Stimulated activated CD4-positive, alpha-beta T cell treated with anti-CD3 and anti-CD28 coated beads, Interleukin-2, amount 100 ng/mL, for 24 hours (primary cell): ENCODE results near the gene AUTS2.
"Not testable (repeated sequence)": the region's sequence is repeated elsewhere in the genome, so short reads cannot be mapped to it uniquely, and the experiment has no call there.

Experiments
- DNase-seq, 2 donors: peaks; one replicate each; pipeline ENCODE4 v3.0.0-alpha.2; 2020

Gene AUTS2

GRCh38 chr7:69765879-69766278 lies 167.6 kb downstream of the AUTS2 start:
- no peak for DNase-seq

GRCh38 chr7:69768986-69769595 lies 170.8 kb downstream of the AUTS2 start:
- no peak for DNase-seq

- DNase-seq: no peak
These were observed 171.6 kb downstream of the AUTS2 start for GRCh38 chr7:69769826-69770225.

DNA sequence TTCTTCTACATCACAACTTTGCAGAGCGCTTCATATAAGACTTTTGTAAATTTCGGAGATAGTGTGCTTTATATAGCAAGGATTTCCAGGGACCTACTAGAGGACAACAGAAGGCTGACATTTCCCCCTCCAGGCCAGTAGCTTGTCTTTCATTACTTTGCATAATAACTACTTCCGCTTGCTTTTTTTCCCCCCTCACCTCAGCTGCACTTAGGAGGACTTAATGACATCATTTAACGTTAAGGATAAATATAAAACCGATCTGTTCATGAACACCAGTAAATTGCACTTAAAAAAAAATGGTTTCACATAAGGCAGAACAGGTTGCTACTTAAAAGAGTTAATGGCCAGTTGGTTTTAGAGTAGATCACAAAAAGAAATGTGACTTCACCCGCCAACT lies 172.3 kb downstream of the AUTS2 start:
- no peak for DNase-seq

DNA sequence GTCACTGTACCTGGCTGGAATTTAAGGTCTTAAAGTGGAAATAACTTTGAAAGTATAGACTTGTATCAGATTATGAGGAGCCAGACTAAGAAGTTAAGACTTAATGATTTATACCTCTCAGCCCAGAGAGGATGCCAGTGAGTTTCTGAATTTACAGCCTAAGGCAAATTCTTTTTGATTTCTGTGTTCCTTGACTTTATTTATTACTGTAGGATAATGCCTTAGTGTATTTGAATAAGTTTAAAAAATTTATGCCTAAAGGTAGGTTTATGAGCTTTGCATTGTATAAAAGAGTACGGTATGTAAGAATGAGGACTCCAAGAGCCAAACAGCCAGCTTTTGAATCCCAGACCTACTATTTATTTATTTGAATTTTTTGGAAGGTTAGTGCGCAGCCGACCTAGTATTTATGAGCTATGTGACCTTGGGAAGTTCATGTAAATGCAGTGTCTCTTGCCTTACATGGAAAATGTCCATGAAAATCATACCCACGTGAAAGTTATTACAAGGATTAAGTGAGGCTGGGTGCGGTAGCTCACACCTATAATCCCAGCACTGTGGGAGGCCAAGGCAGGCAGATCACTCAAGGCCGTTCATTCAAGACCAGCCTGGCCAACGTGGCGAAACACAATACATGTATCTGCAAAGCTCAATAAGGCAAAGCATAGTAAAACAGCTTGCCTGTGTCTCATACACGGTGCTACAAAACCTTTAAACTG lies 174.6 kb downstream of the AUTS2 start:
- DNase-seq: no peak

GRCh38 chr7:69773535-69774225 lies 175.4 kb downstream of the AUTS2 start:
- DNase-seq: no peak

- DNase-seq: no peak
These were observed 177.0 kb downstream of the AUTS2 start for GRCh38 chr7:69775231-69775771.

DNA sequence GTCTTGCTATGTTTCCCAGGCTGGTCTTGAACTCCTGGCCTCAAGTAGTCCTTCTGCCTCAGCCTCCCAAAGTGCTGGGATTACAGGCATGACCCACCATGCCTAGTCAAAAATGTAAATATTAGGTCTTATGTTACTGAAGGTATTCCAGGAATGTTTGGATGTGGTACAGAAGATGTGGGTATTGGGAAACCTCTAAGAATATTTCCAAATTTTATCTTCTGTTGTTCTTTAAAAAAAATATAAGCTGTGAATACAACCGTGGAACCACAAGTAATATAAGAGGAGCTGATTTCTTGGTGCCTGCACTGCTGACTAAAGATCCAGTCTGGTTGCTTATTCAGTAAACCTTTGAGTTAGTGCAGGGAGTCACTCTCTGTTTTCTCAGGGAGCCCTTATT lies 178.3 kb downstream of the AUTS2 start:
- no peak for DNase-seq

DNA sequence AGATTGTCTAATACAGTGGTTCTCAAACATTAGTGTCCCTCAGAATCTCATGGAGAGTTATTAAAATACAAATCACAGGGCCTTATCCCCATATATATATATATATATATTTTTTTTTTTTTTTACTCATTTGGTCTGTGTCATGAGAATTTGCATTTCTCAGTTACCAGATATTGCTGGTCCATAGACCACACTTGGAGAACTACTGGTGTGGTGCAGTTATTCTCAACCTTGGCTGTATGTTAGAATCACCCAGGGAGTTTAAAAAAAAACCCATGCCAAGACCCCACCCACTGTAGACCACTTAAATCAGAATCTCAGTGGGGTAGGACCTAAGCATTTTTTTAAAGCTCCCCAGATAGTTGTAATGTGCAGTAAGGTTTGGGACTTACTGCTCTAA lies 179.9 kb downstream of the AUTS2 start:
- no peak for DNase-seq

GRCh38 chr7:69780379-69780778 lies 182.1 kb downstream of the AUTS2 start:
- DNase-seq: no peak

DNA sequence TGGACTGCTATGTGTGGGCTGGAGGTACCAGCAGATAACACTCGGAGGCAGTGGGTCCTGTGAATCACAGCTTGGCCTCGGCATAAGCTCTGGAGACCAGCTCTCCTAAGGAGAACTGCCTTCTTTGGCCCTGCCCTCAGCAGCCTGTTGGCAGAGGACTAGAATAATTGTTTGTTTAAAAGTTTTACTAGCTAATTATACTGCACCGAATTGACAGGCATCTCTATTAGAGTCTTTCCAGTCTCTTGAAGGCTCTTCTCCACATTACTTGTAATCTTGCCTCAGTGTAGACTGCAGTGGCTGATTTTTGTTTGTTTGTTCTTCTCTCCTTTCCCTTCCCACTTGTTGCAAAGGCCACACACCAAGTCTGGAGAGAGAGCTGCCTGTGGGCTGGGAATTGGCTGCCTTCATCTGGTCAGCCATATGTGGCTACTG lies 183.2 kb downstream of the AUTS2 start:
- DNase-seq: no peak

- no peak for DNase-seq
These were observed 184.8 kb downstream of the AUTS2 start for GRCh38 chr7:69782917-69783684.

DNA sequence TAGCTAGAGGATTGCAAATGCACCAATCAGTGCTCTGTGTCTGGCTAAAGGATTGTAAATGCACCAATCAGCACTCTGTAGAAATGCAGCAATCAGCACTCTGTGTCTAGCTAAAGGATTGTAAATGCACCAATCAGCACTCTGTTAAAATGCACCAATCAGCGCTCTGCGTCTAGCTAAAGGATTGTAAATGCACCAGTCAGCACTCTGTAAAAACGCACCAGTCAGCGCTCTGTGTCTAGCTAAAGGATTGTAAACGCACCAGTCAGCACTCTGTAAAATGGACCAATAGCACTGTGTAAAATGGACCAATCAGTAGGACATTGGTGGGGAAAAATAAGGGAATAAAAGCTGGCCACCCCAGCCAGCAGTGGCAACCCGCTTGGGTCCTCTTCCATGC lies 187.9 kb downstream of the AUTS2 start:
- DNase-seq: not testable (repeated sequence)

DNA sequence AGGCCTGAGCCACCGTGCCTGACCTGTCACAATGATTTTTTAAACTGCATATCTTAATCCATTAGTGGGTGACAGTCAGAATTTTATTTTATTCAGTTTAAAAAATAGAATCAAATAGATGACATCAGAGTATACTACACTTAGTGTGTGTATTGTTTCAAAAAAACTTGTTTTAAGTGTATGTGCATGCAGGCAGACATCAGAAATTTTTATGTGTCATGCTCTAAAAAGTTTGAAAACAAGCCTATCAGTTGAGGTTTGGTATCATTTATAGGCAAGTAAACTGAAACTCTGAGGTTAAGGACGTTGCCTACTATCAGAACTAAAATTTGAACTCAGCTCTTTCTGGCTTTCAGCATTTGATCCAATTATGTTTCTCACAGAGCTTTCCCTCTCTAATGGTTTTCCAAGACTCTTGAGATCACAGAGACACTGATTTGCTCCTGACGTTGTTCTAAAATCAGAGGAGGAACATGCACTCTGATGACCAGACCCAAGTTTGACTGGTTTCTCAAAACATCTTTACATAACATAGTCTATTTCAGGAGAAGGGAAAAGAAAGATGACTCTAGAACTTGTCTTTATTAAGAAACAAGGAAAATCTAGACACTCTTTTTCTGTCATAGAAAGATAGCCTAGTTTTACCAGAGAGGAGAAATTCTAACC lies 188.6 kb downstream of the AUTS2 start:
- no peak for DNase-seq

GRCh38 chr7:69787736-69788431 lies 189.6 kb downstream of the AUTS2 start:
- no peak for DNase-seq

DNA sequence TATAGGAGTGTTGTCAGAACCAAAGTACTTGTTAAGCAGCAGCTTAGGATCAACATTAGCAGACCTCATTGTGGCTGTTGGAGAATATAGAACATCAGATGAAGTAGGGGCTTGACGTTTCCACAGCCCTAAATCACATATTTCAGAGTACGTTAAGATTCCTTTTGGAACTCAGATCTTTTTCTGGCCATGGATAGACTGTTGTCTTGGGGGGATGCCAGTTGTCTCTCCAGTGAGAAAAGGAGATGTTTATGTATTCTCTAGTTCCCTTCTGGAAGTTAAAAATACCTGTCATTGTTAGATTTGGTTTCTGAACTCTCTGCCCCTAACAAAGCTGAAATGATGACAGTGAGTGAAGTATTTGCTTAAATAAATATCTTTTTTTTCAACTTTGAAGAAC lies 191.3 kb downstream of the AUTS2 start:
- no peak for DNase-seq

- DNase-seq: no peak
These were observed 192.9 kb downstream of the AUTS2 start for GRCh38 chr7:69790977-69791724.

GRCh38 chr7:69791739-69792138 lies 193.5 kb downstream of the AUTS2 start:
- DNase-seq: no peak

DNA sequence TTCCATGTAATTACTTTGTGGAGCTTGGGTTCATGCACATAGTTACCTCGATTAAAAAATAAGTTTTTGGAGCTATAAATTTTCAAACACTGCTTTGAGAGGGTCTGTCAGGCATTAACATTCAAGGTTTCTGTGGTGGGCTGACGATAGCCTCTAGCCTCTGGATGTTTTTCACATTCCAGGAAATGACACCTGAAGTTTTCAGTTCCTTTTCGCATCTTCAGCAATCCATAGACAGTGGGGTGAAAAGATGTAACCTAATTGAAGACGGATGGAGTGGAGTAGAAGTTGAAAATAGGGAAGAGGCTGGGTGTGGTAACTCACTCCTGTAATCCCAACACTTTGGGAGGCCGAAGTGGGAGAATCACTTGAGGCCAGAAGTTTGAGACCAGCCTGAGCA lies 197.7 kb downstream of the AUTS2 start:
- no peak for DNase-seq

GRCh38 chr7:69796416-69796815 lies 198.1 kb downstream of the AUTS2 start:
- no peak for DNase-seq

GRCh38 chr7:69799048-69799697 lies 200.9 kb downstream of the AUTS2 start:
- no peak for DNase-seq
